Thyroid gland (tissue), 4 donors: ENCODE results near the gene HACD1. TPM values are rescaled to one million over a fixed set of nuclear protein-coding genes. Genes with fewer than 3 reads are reported as not detected.
"Not testable (repeated sequence)": the region's sequence is repeated elsewhere in the genome, so short reads cannot be mapped to it uniquely, and the experiment has no call there.

ENCODE experiments used
- DNase-seq, 2 donors: peaks; one replicate each; pipeline ENCODE4 v3.0.0-alpha.2; 2019
- H3K27ac ChIP-seq, 3 donors: fragments of 200-600 bp; sonication (generic); 1 replicate in 2 of 3; 2 replicates in 1 of 3; pipeline ENCODE4 v1.5.1; 2016 to 2019; ENCODE audit warnings: mild to moderate bottlenecking in 1 of 3, moderate library complexity in 1 of 3
- H3K27me3 ChIP-seq: fragments of 200-600 bp; sonication (generic); one replicate; pipeline ENCODE4 v1.5.1; 2019
- H3K36me3 ChIP-seq, 2 donors: fragments of 200-600 bp; sonication (generic); one replicate each; pipeline ENCODE4 v1.5.1; 2016 to 2019
- H3K4me1 ChIP-seq, 2 donors: fragments of 200-600 bp; sonication (generic); one replicate each; pipeline ENCODE4 v1.5.1; 2017 to 2019
- H3K4me3 ChIP-seq, 3 donors: fragments of 200-600 bp; sonication (generic); replicated peaks in 1 of 3; 1 replicate in 2 of 3; 2 replicates in 1 of 3; pipeline ENCODE4 v1.5.1; 2016; ENCODE audit warnings: mild to moderate bottlenecking in 1 of 3
- H3K9me3 ChIP-seq: fragments of 200-600 bp; sonication (generic); one replicate; pipeline ENCODE4 v1.5.1; 2017
- CTCF ChIP-seq, 6 experiments: fragments of 200-600 bp in 3 of 6; fragments of 450-650 bp in 3 of 6; sonication (generic) in 3 of 6; IDR thresholded peaks; one replicate each; pipeline ENCODE4 v1.5.1; 2016 to 2019; ENCODE audit warnings: antibody characterized with exemption in 6 of 6, mild to moderate bottlenecking in 2 of 6, inconsistent platforms in 1 of 6, moderate library complexity in 1 of 6
- POLR2A ChIP-seq, 2 donors: fragments of 450-650 bp; IDR thresholded peaks; one replicate each; pipeline ENCODE4 v1.6.1; 2017; ENCODE audit warnings: antibody characterized with exemption in 2 of 2, mild to moderate bottlenecking in 2 of 2, moderate library complexity in 1 of 2
- WGBS, 2 donors: methylation state at CpG; one replicate each; pipeline ENCODE4 v1.1.5; 2017; 5-methylcytosine and 5-hydroxymethylcytosine counted together
- intact Hi-C: fragments of 100-400 bp; cut with DNase I; formaldehyde crosslinking; loops from one replicate; pipeline ENCODE4 v1.15.1; 2023
- total RNA-seq, 4 donors: library from RNA; depleted of rRNA; stranded (reverse); fragments of >200 nt; gene quantifications; one replicate each; pipeline ENCODE4 v1.2.3, GENCODE V29; 2016

Gene HACD1
- total RNA-seq, 4 donors from 2014 or later: 8.9 to 19.2 (median 13.6) TPM

- H3K9me3 ChIP-seq: no peaks in the 10 kb centered on the region
- no peaks in the 10 kb centered on the region for H3K27me3 ChIP-seq
- TF ChIP-seq POLR2A (IDR thresholded peaks at IDR 0.05): no peak
- TF ChIP-seq CTCF (IDR thresholded peaks at IDR 0.05): no peak
- no peak for DNase-seq
- no peaks in the 10 kb centered on the region for H3K4me1 ChIP-seq
- no peak overlapping the region for H3K27ac ChIP-seq
- no peaks in the 10 kb centered on the region for H3K36me3 ChIP-seq
- intact Hi-C loops: no loop called here
- no peak overlapping the region for H3K4me3 ChIP-seq
- WGBS, 2 donors: 62 to 63% methylated on average over 8 of the region's 8 CpGs
Measured at GRCh38 chr10:17599089-17599488, 18.1 kb downstream of the HACD1 start.

GRCh38 chr10:17597386-17597785 is 19.8 kb downstream of the HACD1 start:
- Histone ChIP-seq H3K4me1 (no peaks in the 10 kb centered on the region), H3K27me3 (no peaks in the 10 kb centered on the region), H3K27ac (no peak overlapping the region), H3K4me3 (no peak overlapping the region), H3K36me3 (no peaks in the 10 kb centered on the region), H3K9me3 (no peaks in the 10 kb centered on the region)
- intact Hi-C loops: no loop called here
- no peak for DNase-seq
- TF ChIP-seq CTCF (IDR thresholded peaks at IDR 0.05) (no peak), POLR2A (IDR thresholded peaks at IDR 0.05) (no peak)
- 89 to 93% methylated on average over 3 of the region's 3 CpGs for WGBS, 2 donors

GRCh38 chr10:17590969-17591645 is 26.1 kb downstream of the HACD1 start:
- TF ChIP-seq POLR2A (IDR thresholded peaks at IDR 0.05) (no peak), CTCF (IDR thresholded peaks at IDR 0.05) (no peak)
- Histone ChIP-seq H3K4me1 (no peaks in the 10 kb centered on the region), H3K36me3 (no peaks in the 10 kb centered on the region), H3K4me3 (no peak overlapping the region), H3K9me3 (no peaks in the 10 kb centered on the region), H3K27ac (no peak overlapping the region), H3K27me3 (no peaks in the 10 kb centered on the region)
- intact Hi-C loops: no loop called here
- WGBS, 2 donors: 86 to 99% methylated on average over 6 of the region's 6 CpGs
- DNase-seq: no peak

GRCh38 chr10:17589316-17589715 is 27.9 kb downstream of the HACD1 start:
- H3K9me3 ChIP-seq, H3K4me1 ChIP-seq, H3K4me3 ChIP-seq, H3K27ac ChIP-seq, H3K27me3 ChIP-seq, intact Hi-C loops, H3K36me3 ChIP-seq, DNase-seq: not testable (repeated sequence)
- 95 to 100% methylated on average over 1 of the region's 1 CpG for WGBS, 2 donors

GRCh38 chr10:17588420-17588819 is 28.8 kb downstream of the HACD1 start:
- Histone ChIP-seq H3K4me1 (no peaks in the 10 kb centered on the region), H3K27ac (no peak overlapping the region), H3K27me3 (no peaks in the 10 kb centered on the region), H3K4me3 (no peak overlapping the region), H3K9me3 (no peaks in the 10 kb centered on the region), H3K36me3 (no peaks in the 10 kb centered on the region)
- no peak for DNase-seq
- 90 to 93% methylated on average over 2 of the region's 2 CpGs for WGBS, 2 donors
- TF ChIP-seq POLR2A (IDR thresholded peaks at IDR 0.05) (no peak), CTCF (IDR thresholded peaks at IDR 0.05) (no peak)
- intact Hi-C loops: no loop called here

GRCh38 chr10:17587321-17587720 is 29.9 kb downstream of the HACD1 start:
- H3K4me3 ChIP-seq, H3K9me3 ChIP-seq, H3K27me3 ChIP-seq, H3K36me3 ChIP-seq, H3K4me1 ChIP-seq, H3K27ac ChIP-seq, intact Hi-C loops, DNase-seq: not testable (repeated sequence)
- 84 to 90% methylated on average over 6 of the region's 6 CpGs for WGBS, 2 donors
